Measurements from ENCODE around the gene MRPL43. TPM values are rescaled to one million over a fixed set of nuclear protein-coding genes. Genes with fewer than 3 reads are reported as not detected.
A peak's percentile ranks its signal among the peaks of the same experiment; 100 is the strongest.

Gene MRPL43
- total and polyA plus RNA-seq, 9 of the 15 experiments (the other 6 are each of a cell fraction or from before 2014, with no cell fraction given) = 15.1 to 63.7 (median 37.2) TPM

DNA sequence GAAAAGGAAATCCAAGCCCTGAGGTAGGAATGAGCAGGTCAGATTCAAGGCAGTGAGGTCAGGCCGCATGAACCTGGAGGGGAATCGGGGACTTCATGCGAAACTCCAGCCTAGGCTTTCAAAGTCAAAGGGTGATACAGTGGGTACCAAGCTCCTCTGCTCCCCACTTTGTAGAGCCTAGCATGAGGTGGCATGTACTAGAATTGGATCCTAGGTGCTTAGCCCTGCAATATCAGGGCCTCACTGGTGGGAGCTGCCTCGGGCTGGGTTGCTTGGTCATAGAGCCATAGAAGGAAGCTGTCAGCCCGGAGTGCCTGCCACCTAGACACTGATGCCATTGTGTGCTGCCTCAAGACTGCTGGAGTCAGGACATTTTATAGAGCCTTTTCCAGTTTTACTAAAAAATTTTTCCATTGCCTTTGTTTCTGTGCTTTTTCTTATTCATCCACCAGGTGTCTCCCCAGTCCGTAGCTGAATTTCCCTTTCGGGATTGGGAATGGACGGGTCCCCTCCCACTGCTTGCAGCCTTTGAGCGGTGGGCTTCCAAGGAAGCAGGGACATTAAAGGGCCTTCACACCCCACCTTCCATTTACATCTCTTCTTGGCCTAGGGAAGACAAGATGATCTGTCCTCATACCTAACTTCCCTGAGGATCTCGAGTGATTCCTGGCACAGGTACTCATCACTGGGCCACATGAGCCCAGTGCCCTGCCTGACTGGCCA, 6.8 kb upstream of the MRPL43 start:
- 63% methylated on average over 10 of the region's 10 CpGs for WGBS (ENCODE audit: insufficient coverage, low coverage, missing lambda C conversion rate)
- POLR2A ChIA-PET = interaction anchor here (0.6 to 0.7 kb wide), 2 partner anchors 13 to 218 kb away, joined by 3 to 4 read pairs; no protein-coding TSS in a partner anchor
- peaks cover 49% of the 10 kb centered on the region for H3K79me2 ChIP-seq (ENCODE audit: control insufficient read depth, insufficient read depth, low read length)
- no peaks in the 10 kb centered on the region for H3K9me3 ChIP-seq (replicated peaks; ENCODE audit: control insufficient read depth, insufficient read depth, low read depth, low read length)
- no peaks in the 10 kb centered on the region for H3K27me3 ChIP-seq (ENCODE audit: control insufficient read depth in 2 of 2, insufficient read depth in 2 of 2, low read length in 2 of 2)
- H3K36me3 ChIP-seq (ENCODE audit: control insufficient read depth, insufficient read depth, low read length) = peaks cover 47% of the 10 kb centered on the region; the same call in 2 of the 3 replicates
- no peak overlapping the region for H3K4me3 ChIP-seq
- peak; percentile 37 for FAIRE-seq
- no peak for ATAC-seq
- H2AFZ ChIP-seq (ENCODE audit: low read depth, low read length) = no peak overlapping the region
- in situ Hi-C loops (cut with MboI) = loop anchor here (25.0 kb wide), 1 partner anchor 1043 kb away; no protein-coding TSS in a partner anchor
- TSS peak; percentile 13 for BruUV-seq (replicated peaks)
- H4K20me1 ChIP-seq (replicated peaks; ENCODE audit: control insufficient read depth, insufficient read depth, low read length) = 0 out of 2 replicates have a peak, but pooled peaks cover 4% of the 10 kb centered on the region
- CTCF ChIA-PET (ENCODE audit: low intra/inter-chr PET ratio) = interaction anchor here (0.8 to 9.3 kb wide), 2 partner anchors 19 to 68 kb away, joined by 3 to 150 read pairs; no protein-coding TSS in a partner anchor
- H3K4me2 ChIP-seq (ENCODE audit: insufficient read depth, low read length) = no peak overlapping the region
- peaks cover 22 to 43% of the 10 kb centered on the region in 2 experiments; a peak in 4 of 5 replicates for H3K4me1 ChIP-seq (replicated peaks in 1 of 2; ENCODE audit: control insufficient read depth in 2 of 2, insufficient read depth in 2 of 2, low read length in 2 of 2)
- DNase-seq (ENCODE audit: extremely low read depth in 1 of 4, low spot score in 3 of 4) = peak in 1 of 4 experiments; percentile 28
- intact Hi-C loops (cut with micrococcal nuclease) = loop anchor here (1.0 kb wide), 1 partner anchor 20 kb away; no protein-coding TSS in a partner anchor
- H3K27ac ChIP-seq (ENCODE audit: extremely low read depth, low read depth, low read length) = no peak overlapping the region; the same call in 2 of the 3 replicates
- H3K9ac ChIP-seq (ENCODE audit: insufficient read depth in 1 of 2, low read depth in 2 of 2, low read length in 2 of 2) = no peak overlapping the region
- no peaks in the 10 kb centered on the region for H3K9me1 ChIP-seq (ENCODE audit: control insufficient read depth, insufficient read depth, low read length)
- TF ChIP-seq MCM2 (IDR thresholded peaks at IDR 0.05; ENCODE audit: low read depth) (no peak), CTCF (IDR thresholded peaks at IDR 0.05 in 2 of 3, conservative IDR thresholded peaks at IDR 0.05 in 1 of 3; ENCODE audit: insufficient read depth in 2 of 3, low read depth in 1 of 3, low read length in 3 of 3) (peak; percentile 41 to 71 (median 65); a peak in 5 of 6 replicates), TRIM28 (IDR thresholded peaks at IDR 0.05) (no peak), RFX1 (IDR thresholded peaks at IDR 0.05) (no peak), REST (IDR thresholded peaks at IDR 0.05; ENCODE audit: borderline replicate concordance) (peak; percentile 58; the same call in 1 of the 2 replicates), REST (CRISPR knock-in tag; IDR thresholded peaks at IDR 0.05; ENCODE audit: low read depth) (no peak), KAT7 (CRISPR knock-in tag; IDR thresholded peaks at IDR 0.05; ENCODE audit: borderline replicate concordance) (no peak)
